ENCODE data around the gene FBLL1.

FBLL1 gene

DNA sequence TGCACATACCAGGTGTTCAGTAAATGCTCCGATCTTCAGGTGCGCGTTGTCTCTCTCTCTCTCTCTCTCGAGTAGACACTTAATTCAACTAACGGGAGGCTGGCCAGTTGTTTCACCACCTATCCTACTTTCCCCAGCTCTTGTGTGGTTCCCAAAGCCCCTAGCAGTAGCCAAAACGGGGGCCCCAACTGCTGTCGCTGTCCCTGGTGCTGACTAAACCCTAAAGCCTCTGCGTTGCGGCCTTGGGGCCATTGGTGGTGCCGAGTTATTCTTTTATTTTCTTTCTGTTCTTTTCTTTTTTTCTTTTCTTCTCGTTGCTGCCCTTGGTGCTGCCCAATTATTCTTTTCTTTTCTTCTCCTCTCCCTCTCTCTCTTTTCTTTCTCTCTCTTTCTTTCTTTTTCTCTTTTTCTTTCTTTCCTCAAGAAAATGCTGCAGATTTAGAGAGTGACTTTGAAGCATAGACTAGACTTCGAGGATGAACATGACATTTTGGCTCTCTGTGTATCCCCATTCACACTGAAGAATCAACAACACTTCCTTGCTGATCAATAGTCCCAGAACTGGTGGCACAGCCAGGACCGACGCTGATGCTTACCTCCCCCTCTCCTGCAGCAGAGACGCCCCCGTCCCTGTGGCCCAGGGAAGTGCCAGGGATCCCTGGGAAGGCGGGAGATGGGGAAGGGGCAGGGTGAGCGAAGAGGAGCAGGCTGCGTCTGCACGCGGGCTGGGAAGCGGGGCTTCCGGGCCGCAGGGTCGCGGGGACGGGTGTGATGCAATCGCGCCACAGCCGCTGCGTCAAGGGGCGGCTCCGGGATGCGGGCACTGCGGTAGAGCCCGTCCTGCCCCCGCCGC is at the start of gene FBLL1:
Gene FBLL1 (plus strand): TSS at position 785 of the 853 bp plus-strand sequence. CDS start 200 bp downstream, outside the sequence.
- peak; percentile 41 for DNase-seq (ENCODE audit: low read depth)
- peak within 1 kb of the TSS; percentile 41 for H3K4me3 ChIP-seq (replicated peaks; ENCODE audit: low read depth, low read length)
- TF ChIP-seq, protein P1, sequence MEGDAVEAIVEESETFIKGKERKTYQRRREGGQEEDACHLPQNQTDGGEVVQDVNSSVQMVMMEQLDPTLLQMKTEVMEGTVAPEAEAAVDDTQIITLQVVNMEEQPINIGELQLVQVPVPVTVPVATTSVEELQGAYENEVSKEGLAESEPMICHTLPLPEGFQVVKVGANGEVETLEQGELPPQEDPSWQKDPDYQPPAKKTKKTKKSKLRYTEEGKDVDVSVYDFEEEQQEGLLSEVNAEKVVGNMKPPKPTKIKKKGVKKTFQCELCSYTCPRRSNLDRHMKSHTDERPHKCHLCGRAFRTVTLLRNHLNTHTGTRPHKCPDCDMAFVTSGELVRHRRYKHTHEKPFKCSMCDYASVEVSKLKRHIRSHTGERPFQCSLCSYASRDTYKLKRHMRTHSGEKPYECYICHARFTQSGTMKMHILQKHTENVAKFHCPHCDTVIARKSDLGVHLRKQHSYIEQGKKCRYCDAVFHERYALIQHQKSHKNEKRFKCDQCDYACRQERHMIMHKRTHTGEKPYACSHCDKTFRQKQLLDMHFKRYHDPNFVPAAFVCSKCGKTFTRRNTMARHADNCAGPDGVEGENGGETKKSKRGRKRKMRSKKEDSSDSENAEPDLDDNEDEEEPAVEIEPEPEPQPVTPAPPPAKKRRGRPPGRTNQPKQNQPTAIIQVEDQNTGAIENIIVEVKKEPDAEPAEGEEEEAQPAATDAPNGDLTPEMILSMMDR (IDR thresholded peaks at IDR 0.05; ENCODE audit: low read length, missing control alignments): no peak

GRCh38 chr5:168480601-168481000 is 48.5 kb upstream of the FBLL1 start:
- no peak overlapping the region for H3K4me3 ChIP-seq (replicated peaks; ENCODE audit: low read depth, low read length)
- TF ChIP-seq, protein P1 (IDR thresholded peaks at IDR 0.05; ENCODE audit: low read length, missing control alignments): no peak
- no peak for DNase-seq (ENCODE audit: low read depth)

- no peak for DNase-seq (ENCODE audit: low read depth)
- TF ChIP-seq, protein P1 (IDR thresholded peaks at IDR 0.05; ENCODE audit: low read length, missing control alignments): no peak
- H3K4me3 ChIP-seq (replicated peaks; ENCODE audit: low read depth, low read length): no peak overlapping the region
Measured at GRCh38 chr5:168481330-168481788, 47.7 kb upstream of the FBLL1 start.

- no peak overlapping the region for H3K4me3 ChIP-seq (replicated peaks; ENCODE audit: low read depth, low read length)
- TF ChIP-seq, protein P1 (IDR thresholded peaks at IDR 0.05; ENCODE audit: low read length, missing control alignments): no peak
- DNase-seq (ENCODE audit: low read depth): no peak
Measured at GRCh38 chr5:168482361-168482760, 46.7 kb upstream of the FBLL1 start.

DNA sequence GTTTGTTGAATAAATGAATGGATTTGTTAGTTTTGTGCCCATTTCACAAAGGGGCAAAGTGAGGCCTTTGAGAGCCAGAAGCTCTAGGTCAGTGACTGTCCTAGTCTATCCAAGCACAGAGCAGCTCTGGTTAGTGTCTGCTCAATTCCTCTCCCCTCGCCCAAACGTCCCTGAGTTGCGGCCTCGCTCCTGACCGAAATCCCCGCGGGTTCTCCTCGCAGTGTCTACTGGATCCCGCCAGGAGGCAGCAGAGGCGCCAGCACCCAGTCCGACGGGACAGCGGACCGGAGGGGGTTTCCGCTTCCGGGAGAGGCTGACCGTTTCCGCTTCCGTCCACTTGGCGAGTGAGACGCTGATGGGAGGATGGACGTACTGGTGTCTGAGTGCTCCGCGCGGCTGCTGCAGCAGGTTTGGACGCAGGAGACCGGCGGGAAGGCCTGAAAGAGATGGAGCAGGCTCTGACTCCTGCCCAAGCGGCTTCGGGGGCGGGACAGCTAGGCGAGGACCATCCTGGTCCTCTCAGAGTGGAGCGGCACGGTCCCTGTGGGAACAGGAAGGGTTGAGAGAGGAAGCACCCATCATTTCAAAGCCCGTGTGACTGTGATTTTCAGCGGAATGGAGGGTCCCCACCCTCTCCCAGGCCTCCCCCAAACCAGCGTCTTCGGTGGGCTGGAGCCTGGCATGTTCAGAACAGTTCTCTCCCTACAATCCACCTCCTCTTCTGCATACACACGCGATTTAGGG is 42.8 kb upstream of the FBLL1 start, which contains the start of gene RARS1:
Gene RARS1 (plus strand): TSS at position 336 of the 744 bp plus-strand sequence. CDS start 28 bp downstream, at position 364.
- DNase-seq (ENCODE audit: low read depth): peak; percentile 95
- TF ChIP-seq, protein P1 (IDR thresholded peaks at IDR 0.05; ENCODE audit: low read length, missing control alignments): peak; percentile 97
- H3K4me3 ChIP-seq (replicated peaks; ENCODE audit: low read depth, low read length): peak within 1 kb of the TSS; percentile 99

GRCh38 chr5:168489059-168489458 is 40.0 kb upstream of the FBLL1 start:
- no peak for DNase-seq (ENCODE audit: low read depth)
- H3K4me3 ChIP-seq (replicated peaks; ENCODE audit: low read depth, low read length): no peak overlapping the region
- TF ChIP-seq, protein P1 (IDR thresholded peaks at IDR 0.05; ENCODE audit: low read length, missing control alignments): no peak
